Measurements from ENCODE around the gene SKOR1.

- TF ChIP-seq ZNF274 (IDR thresholded peaks at IDR 0.05; ENCODE audit: low read depth, low read length) (no peak), YY1 (IDR thresholded peaks at IDR 0.05; ENCODE audit: insufficient read depth, insufficient read length) (no peak)
Measured at GRCh38 chr15:67777071-67777470, 48.2 kb upstream of the SKOR1 start.
